Adrenal gland (tissue), 5 donors: ENCODE measurements around the gene FXYD3.

Source experiments
- POLR2A ChIP-seq, 2 donors: fragments of 450-650 bp; IDR thresholded peaks; one replicate each; pipeline ENCODE4 v1.6.1; 2017; ENCODE audit warnings: antibody characterized with exemption in 2 of 2, mild to moderate bottlenecking in 2 of 2, moderate library complexity in 1 of 2
- TF ChIP-seq, protein P1 (sequence below), 6 experiments: fragments of 450-650 bp in 4 of 6; fragments of 200-600 bp in 2 of 6; sonication (generic) in 1 of 6; IDR thresholded peaks; 1 replicate in 5 of 6; 2 replicates in 1 of 6; pipeline versions ENCODE4 v1.5.1 to v1.8.0; 2016 to 2021; ENCODE audit warnings: antibody characterized with exemption in 6 of 6, mild to moderate bottlenecking in 2 of 6, moderate library complexity in 1 of 6
- donor health status: DM: no; HTN: no; CAD: no.

DNA sequence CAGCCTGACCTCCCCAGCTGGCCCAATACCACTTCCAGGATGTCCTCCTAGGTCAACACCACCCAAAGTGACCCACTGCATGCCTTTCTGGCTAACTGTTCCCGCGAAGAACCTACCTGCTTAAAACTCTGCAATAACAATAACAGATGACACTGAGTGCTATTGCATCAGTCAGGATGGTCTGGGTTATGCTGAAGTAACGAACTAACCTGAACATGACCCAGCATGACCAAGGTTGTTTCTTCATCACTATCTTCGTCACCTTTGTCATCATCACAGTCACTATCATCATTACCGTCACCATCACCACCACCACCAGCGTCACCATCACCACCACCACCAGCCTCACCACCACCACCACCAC is 10.6 kb upstream of the FXYD3 start:
- TF ChIP-seq, protein P1, sequence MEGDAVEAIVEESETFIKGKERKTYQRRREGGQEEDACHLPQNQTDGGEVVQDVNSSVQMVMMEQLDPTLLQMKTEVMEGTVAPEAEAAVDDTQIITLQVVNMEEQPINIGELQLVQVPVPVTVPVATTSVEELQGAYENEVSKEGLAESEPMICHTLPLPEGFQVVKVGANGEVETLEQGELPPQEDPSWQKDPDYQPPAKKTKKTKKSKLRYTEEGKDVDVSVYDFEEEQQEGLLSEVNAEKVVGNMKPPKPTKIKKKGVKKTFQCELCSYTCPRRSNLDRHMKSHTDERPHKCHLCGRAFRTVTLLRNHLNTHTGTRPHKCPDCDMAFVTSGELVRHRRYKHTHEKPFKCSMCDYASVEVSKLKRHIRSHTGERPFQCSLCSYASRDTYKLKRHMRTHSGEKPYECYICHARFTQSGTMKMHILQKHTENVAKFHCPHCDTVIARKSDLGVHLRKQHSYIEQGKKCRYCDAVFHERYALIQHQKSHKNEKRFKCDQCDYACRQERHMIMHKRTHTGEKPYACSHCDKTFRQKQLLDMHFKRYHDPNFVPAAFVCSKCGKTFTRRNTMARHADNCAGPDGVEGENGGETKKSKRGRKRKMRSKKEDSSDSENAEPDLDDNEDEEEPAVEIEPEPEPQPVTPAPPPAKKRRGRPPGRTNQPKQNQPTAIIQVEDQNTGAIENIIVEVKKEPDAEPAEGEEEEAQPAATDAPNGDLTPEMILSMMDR (IDR thresholded peaks at IDR 0.05) = no peak
- TF ChIP-seq POLR2A (IDR thresholded peaks at IDR 0.05) = no peak
